K562 (cell line): ENCODE measurements around the gene TMEM107. TPM values are rescaled to one million over a fixed set of nuclear protein-coding genes. Genes with fewer than 3 reads are reported as not detected.

Experiments used
- ARID2 ChIP-seq: fragments of 450-650 bp; IDR thresholded peaks from 2 replicates; pipeline ENCODE4 v1.6.1; 2017; ENCODE audit warnings: antibody characterized with exemption, mild to moderate bottlenecking
- CC2D1A ChIP-seq: fragments of 450-650 bp; IDR thresholded peaks from 2 replicates; pipeline ENCODE4 v1.6.1; 2017; ENCODE audit warnings: mild to moderate bottlenecking
- CHD2 ChIP-seq: IDR thresholded peaks from 2 replicates; pipeline ENCODE4 v1.6.1; 2011; ENCODE audit warnings: low read depth, low read length
- CXXC5 ChIP-seq: fragments of 250-450 bp; sonication (Bioruptor Pico); IDR thresholded peaks from 2 replicates; pipeline ENCODE4 v1.8.0; 2022; ENCODE audit warnings: inconsistent platforms, mild to moderate bottlenecking, moderate library complexity
- ELF2 ChIP-seq: fragments of 250-450 bp; sonication (Bioruptor Pico); IDR thresholded peaks from 2 replicates; pipeline ENCODE4 v1.5.0; 2021; ENCODE audit warnings: mild to moderate bottlenecking
- HINFP ChIP-seq: fragments of 450-650 bp; conservative IDR thresholded peaks from 2 replicates; pipeline ENCODE4 v1.6.1; 2016; ENCODE audit warnings: missing genetic modification characterization, low read depth, mild to moderate bottlenecking, control low read depth, missing compliant biosample characterization
- HMGXB4 ChIP-seq: sonication (generic); formaldehyde crosslinking; IDR thresholded peaks from 2 replicates; pipeline ENCODE4 v1.8.1; 2023; ENCODE audit warnings: mild to moderate bottlenecking, missing genetic modification reagents
- LEF1 ChIP-seq: fragments of 450-650 bp; IDR thresholded peaks from 2 replicates; pipeline ENCODE4 v1.6.1; 2016; ENCODE audit warnings: mild to moderate bottlenecking
- MYBL2 ChIP-seq, 2 experiments: fragments of 450-650 bp in 1 of 2; sonication (generic) in 1 of 2; formaldehyde crosslinking in 1 of 2; IDR thresholded peaks; 2 replicates each; pipeline versions ENCODE4 v1.6.1 to v1.8.1; 2017 to 2022; ENCODE audit warnings: borderline replicate concordance in 1 of 2, inconsistent platforms in 1 of 2, low read depth in 1 of 2, mild to moderate bottlenecking in 1 of 2, missing genetic modification reagents in 1 of 2, moderate library complexity in 1 of 2
- NCOA1 ChIP-seq: fragments of 450-650 bp; IDR thresholded peaks from 2 replicates; pipeline ENCODE4 v1.6.1; 2016; ENCODE audit warnings: low read depth
- NR2F6 ChIP-seq: fragments of 450-650 bp; formaldehyde crosslinking; IDR thresholded peaks from 2 replicates; pipeline ENCODE4 v1.4.0; 2020; ENCODE audit warnings: mild to moderate bottlenecking
- RBM22 ChIP-seq: fragments of 200-400 bp; formaldehyde crosslinking; IDR thresholded peaks from 2 replicates; pipeline ENCODE4 v1.6.1; 2018; ENCODE audit warnings: low read length, low read depth; ENCODE audit not compliant: poor library complexity, severe bottlenecking
- RBM34 ChIP-seq: fragments of 200-400 bp; formaldehyde crosslinking; IDR thresholded peaks from 2 replicates; pipeline ENCODE4 v1.6.1; 2018; ENCODE audit warnings: low read length, borderline replicate concordance; ENCODE audit not compliant: insufficient read depth
- SFPQ ChIP-seq: fragments of 200-400 bp; formaldehyde crosslinking; IDR thresholded peaks from 2 replicates; pipeline ENCODE4 v1.6.1; 2017; ENCODE audit warnings: mild to moderate bottlenecking, low read depth, low read length, moderate library complexity
- SIRT6 ChIP-seq: IDR thresholded peaks from one replicate; pipeline ENCODE4 v1.6.1; 2012; ENCODE audit warnings: low read depth, mild to moderate bottlenecking, control low read depth, inconsistent platforms, low read length, moderate library complexity
- SMAD1 ChIP-seq: fragments of 150-350 bp; IDR thresholded peaks from 2 replicates; pipeline ENCODE4 v1.6.1; 2014; ENCODE audit warnings: low read length, low read depth; ENCODE audit not compliant: partially characterized antibody
- SNAPC5 ChIP-seq: fragments of 250-450 bp; sonication (Bioruptor Pico); IDR thresholded peaks from 2 replicates; pipeline ENCODE4 v1.8.0; 2021; ENCODE audit warnings: moderate library complexity, mild to moderate bottlenecking, inconsistent platforms
- TCF3 ChIP-seq: sonication (generic); formaldehyde crosslinking; IDR thresholded peaks from 2 replicates; pipeline ENCODE4 v1.4.0; 2020; ENCODE audit warnings: mild to moderate bottlenecking, missing genetic modification reagents
- TOE1 ChIP-seq, 2 experiments: fragments of 450-650 bp in 1 of 2; sonication (generic) in 1 of 2; formaldehyde crosslinking in 1 of 2; IDR thresholded peaks; 2 replicates each; pipeline versions ENCODE4 v1.7.1 to v1.8.0; 2016 to 2022; ENCODE audit warnings: borderline replicate concordance in 2 of 2, mild to moderate bottlenecking in 2 of 2, antibody characterized with exemption in 1 of 2, inconsistent platforms in 1 of 2, low read depth in 1 of 2, missing genetic modification reagents in 1 of 2, moderate library complexity in 1 of 2
- ZBTB8A ChIP-seq: fragments of 450-650 bp; IDR thresholded peaks from 2 replicates; pipeline ENCODE4 v1.6.1; 2018; ENCODE audit warnings: mild to moderate bottlenecking, moderate library complexity; ENCODE audit not compliant: partially characterized antibody
- ZFX ChIP-seq: sonication (generic); formaldehyde crosslinking; IDR thresholded peaks from 2 replicates; pipeline ENCODE4 v1.8.0; 2022; ENCODE audit warnings: mild to moderate bottlenecking, missing genetic modification reagents, moderate library complexity
- ZNF165 ChIP-seq: fragments of 250-450 bp; sonication (Bioruptor Pico); IDR thresholded peaks from 2 replicates; pipeline ENCODE4 v1.4.0; 2020; ENCODE audit warnings: borderline replicate concordance
- polyA plus RNA-seq, 8 experiments: library from polyadenylated mRNA; depleted of rRNA in 4 of 8; stranded (reverse) in 5 of 8; unstranded in 3 of 8; fragments of >200 nt; fragmentation: Nextera tagmentation in 2 of 8; fragmentation: Illumina TruSeq in 1 of 8; extraction: Ambion mirVana in 2 of 8; extraction: Trizol in 1 of 8; gene quantifications; 2 replicates each; pipeline versions ENCODE4 v1.2.1 to v1.2.3, GENCODE V29; 2011 to 2014; ENCODE audit warnings: inconsistent platforms in 1 of 8, missing spikeins in 1 of 8
- total RNA-seq, 7 experiments: library from RNA; depleted of rRNA in 6 of 7; stranded (reverse); fragments of >200 nt in 6 of 7; fragmentation: Illumina TruSeq in 2 of 7; extraction: Trizol in 2 of 7; gene quantifications; 2 replicates each; pipeline versions ENCODE4 v1.2.1 to v1.2.3, GENCODE V29; 2011 to 2021; ENCODE audit warnings: low replicate concordance in 1 of 7

TMEM107 gene
- total and polyA plus RNA-seq, 9 of the 15 experiments (the other 6 are each of a cell fraction or from before 2014, with no cell fraction given) = 7.1 to 26.2 (median 16.9) TPM

GRCh38 chr17:8125154-8125946 lies 50.8 kb downstream of the TMEM107 start (continued):
- TF ChIP-seq SFPQ = no peak
- no peak for TF ChIP-seq ZNF165 (CRISPR knock-in tag)
- TF ChIP-seq SIRT6 = no peak
- TF ChIP-seq RBM22 = peak; percentile 72
- TF ChIP-seq RBM34 = no peak
- TF ChIP-seq CXXC5 (CRISPR knock-in tag) = peak; percentile 61
- TF ChIP-seq ARID2 = no peak
- no peak for TF ChIP-seq SNAPC5 (CRISPR knock-in tag)
- TF ChIP-seq TCF3 (CRISPR knock-in tag) = no peak
- no peak for TF ChIP-seq MYBL2 (IDR thresholded peaks at IDR 0.05; ENCODE audit: low read depth)
- TF ChIP-seq MYBL2 (CRISPR knock-in tag; IDR thresholded peaks at IDR 0.05; ENCODE audit: borderline replicate concordance) = no peak
- peak; percentile 60 for TF ChIP-seq ZFX (CRISPR knock-in tag)
- peak; percentile 79; the same call in 1 of the 2 replicates for TF ChIP-seq HMGXB4 (CRISPR knock-in tag)
- TF ChIP-seq LEF1 = no peak
- TF ChIP-seq TOE1 (IDR thresholded peaks at IDR 0.05; ENCODE audit: borderline replicate concordance) = no peak
- TF ChIP-seq TOE1 (CRISPR knock-in tag; IDR thresholded peaks at IDR 0.05; ENCODE audit: borderline replicate concordance, low read depth) = no peak
- TF ChIP-seq NCOA1 = no peak
- no peak for TF ChIP-seq ZBTB8A
- no peak for TF ChIP-seq NR2F6 (CRISPR knock-in tag)
- no peak for TF ChIP-seq SMAD1
- TF ChIP-seq HINFP (tag) = peak; percentile 68; the same call in 1 of the 2 replicates
- no peak for TF ChIP-seq CHD2
- peak; percentile 69 for TF ChIP-seq CC2D1A
- 0 out of 2 replicates have a peak, but pooled peaks have one; percentile 33 for TF ChIP-seq ELF2 (CRISPR knock-in tag)
